ENCODE measurements around the gene SAG.

Gene SAG

DNA sequence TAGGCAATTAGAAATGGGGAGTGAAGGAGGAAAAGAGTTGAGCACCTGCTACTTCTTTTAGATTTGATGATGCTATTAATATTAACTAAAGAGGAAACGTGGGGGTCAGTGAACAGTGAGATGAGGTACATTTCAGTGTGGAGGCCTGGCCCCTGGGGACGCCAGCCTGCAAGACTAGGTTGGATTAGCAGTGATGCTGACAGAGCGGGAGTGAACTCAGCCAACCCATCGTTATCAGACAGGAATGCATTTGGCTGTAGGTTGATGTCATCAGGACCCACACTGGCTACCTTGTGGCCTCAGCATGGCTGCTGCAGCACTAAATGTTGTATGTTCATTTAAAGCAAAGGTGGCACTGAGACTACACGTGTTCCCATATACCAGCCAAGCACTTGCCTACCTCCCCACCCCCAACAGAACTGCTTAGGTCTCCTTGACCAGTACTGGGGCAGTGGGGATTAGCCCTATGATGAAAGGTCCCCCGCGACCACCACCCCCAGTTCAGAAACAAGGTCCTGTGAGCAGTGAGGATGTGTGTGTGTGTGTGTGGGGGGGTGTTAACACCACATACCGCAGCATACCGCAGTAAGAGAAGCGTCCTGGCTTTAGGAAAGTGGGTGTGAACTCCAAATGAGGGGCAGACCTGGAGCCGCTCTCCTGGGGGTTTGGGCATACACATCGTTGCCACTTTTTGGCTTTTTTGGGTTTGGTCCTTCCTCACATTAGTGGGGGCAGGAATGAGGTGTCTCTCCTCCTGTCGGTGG is 72.7 kb downstream of the SAG start:
- DNase-seq (ENCODE audit: low read depth) = no peak

DNA sequence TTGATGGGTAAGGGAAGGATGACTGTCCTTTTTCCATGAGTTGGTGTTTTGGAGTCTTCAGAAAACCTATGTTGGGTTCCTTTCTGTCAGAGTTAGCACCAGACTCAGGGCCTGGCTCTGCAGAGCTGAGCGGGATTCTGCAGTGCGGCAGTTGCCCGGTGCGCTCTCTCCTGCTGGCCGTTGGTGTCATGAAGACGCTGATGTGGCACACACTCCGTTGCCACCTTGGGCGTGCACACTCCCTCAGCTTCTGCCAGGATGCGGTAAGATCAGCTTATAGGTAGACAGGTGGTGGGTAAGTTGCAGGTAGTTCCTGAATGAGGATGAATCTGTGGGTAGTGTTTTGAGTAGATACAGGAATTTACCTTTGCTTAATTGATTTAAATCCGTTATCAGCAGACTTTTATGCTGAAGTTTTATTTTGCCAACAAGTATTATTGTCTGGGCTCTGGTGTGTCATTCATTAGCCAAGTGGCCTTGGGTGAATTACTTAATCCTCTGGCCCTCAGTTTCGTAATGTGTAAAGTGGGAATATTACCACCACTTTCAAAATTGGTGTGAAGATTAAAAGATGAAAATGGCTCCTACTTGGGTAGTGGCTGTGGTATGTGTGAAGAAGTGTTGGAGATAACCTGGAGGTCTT is 73.5 kb downstream of the SAG start:
- DNase-seq (ENCODE audit: low read depth) = no peak

DNA sequence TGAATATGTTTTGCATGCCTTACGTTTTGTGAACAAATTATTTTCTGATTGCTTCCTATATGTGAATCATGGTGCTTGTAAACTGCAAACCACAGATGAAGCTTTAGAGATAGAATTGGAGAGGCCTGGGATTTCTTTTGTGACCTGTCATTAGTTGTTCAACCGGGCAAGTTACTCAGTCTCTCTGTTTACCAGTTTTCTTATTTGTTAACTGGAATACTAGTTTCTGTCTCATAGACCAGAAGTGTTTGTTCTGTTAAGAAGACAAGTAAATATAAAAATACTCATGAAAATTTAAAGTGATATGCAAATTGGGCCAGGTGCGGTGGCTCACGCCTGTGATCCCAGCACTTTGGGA is 74.0 kb downstream of the SAG start:
- no peak for DNase-seq (ENCODE audit: low read depth)

DNA sequence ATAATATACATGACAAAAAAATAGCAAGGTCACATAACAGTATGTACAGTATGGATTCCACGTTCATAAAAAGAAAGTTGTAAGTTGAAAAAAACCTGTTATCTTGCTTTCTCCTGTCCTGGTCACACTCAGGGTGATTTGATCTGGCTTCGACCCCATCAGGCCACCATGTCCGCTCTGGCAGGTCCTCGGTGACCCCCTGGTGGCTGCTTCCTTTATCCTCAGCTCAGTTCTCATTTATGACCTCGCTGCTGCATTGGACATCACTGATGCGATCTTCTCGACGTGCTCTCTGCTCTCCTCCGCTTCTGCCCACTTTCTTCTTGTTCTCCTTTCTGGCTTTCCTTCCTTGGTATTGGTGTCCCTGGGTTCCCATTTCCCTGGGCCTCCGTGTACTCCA is 76.4 kb downstream of the SAG start:
- DNase-seq (ENCODE audit: low read depth) = no peak

DNA sequence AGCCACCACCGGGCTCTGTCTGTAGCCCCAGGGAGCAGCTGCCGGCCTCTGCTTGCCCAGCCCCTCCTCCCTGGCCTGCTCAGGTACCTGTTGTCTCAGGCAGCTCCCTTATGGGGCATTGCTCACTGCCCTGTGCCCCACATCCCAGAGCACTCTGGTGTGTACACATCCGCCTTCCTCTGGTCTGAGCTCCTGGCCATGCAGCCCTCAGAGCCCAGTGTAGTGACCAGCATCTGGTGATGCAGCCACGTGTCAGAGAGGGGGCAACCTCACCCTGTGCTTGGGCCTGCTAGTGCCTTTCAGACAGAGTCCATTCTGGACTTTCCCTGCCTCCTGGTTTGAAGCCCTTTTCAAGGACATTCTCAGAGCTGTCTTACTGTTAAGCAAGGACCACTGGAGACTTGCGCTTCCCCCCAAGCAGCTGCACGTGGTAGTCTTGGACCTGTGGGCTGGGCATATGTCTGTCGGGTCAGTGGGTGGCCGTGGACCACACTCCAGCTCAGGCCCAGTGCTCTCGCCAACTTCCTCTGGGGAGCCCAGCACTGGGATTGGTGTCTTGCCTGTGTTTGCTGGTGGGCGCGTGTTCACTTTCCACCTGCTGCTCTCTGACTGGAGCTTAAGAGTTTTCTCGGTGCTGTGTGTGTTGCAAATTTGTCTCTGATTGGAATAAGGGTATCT is 77.3 kb downstream of the SAG start:
- DNase-seq (ENCODE audit: low read depth) = no peak

DNA sequence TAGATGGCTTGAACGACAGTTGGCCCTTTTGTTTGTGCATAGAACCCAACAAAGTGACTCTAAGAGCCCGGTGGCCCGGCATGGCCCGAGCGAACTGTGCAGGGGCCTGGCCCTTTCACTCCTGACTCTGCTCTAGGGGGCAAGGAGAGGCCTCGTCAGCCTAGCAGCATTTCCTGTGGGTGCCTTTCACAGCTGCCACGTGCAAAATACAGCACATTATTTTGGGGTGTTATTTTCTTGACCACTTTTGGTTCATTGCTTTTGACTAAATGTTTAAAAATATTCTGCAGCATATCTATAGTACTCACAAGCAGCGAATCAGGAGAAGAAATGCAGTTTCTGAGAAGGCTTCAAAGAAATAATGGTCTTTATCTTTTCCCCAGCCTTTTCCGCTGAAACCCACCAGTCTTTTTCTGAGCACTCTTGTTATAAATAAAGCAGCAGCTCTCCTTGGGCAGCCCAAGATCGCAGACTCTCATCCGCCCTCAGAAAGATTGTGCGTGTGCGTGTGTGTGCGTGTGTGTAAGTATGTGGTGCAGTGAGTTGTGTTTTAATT is 78.0 kb downstream of the SAG start:
- DNase-seq (ENCODE audit: low read depth) = no peak

DNA sequence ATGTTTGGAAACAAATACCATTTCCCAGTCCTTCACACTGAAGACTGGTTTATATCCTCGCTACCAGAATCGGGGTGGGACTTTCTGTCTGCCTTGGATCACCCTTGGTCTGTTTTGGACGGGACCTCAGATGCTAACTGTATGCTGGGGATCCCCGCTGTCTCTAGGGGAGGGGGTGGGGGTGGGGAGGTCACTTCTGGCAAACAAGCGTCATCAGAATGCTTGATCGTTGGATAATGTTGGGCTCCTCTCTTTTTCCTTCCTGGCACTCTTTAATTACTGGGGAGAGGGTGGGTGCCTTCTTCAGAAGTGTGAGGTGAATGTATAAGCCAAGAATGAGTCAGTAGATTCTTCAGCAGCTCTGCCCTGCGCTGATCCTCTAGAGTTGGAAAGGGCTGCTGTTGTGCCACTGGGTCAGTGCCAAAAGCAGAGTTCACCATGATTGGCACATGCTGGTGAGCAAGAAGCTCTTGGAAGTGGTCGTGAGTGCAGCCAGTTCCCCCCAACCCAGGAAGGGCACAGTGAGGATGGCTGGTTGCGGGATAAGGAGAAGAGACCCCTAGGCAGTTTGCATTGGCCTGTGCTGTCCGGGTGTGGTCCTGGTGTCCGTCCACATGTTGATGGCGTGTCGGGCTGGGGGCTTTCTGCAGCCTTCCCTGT is 78.9 kb downstream of the SAG start:
- DNase-seq (ENCODE audit: low read depth) = no peak

DNA sequence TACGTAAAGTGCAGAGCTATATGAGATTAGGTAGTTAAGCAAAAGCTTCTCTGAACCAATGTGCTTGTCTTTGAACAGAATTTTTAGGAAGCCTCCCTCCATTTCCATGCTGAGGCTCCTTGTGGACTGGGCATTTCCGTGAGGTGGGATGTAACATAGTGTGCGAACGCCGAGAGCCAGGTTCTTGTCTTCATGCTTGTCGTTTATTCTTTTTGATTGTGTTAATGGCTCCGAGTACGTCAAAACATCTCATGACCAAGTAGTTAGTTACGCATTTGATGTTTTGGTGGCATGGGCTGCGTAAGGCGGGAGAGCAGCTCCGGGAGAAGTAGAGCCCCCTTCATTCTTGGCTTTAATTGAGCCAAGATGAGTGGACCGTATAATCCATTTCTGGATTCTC is 79.6 kb downstream of the SAG start:
- no peak for DNase-seq (ENCODE audit: low read depth)

DNA sequence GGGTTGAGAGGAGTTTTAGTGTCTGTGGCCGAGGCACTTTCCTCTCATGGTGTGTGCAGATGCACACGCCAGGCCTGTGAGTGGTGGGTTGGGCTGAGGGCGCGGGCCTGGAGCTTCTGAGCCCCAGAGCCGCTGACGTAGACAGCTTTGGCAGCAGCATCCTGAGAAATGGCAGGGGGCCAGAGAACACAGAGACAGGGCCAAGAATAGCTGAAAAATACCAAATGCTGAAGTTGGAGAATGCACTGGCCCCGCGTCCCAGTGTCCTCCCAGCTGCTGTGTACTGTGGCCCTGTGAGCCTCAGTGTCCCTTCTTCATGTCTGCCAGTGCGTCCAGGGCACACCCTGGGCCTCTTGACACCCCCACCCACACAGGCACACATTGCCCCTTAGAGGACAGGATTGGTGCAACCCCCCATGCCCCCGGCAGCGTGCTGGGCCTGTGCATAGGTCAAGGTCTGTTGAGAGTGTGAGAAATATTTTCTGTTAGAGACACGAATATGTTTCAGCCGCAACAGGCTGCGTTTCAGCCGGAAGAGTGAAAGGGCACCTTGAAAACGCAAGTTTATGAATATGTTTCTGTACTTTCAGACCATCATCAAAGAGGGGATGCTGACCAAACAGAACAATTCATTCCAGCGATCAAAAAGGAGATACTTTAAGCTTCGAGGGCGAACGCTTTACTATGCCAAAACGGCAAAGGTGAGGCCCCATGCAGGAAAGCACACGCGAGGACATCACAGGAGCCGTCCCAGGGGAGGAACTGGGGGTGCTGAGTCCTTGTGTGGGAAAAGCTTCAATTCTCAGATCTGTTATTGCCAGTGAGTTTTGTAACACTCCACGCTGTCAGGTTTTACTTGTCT is 80.3 kb downstream of the SAG start:
- no peak for DNase-seq (ENCODE audit: low read depth)

DNA sequence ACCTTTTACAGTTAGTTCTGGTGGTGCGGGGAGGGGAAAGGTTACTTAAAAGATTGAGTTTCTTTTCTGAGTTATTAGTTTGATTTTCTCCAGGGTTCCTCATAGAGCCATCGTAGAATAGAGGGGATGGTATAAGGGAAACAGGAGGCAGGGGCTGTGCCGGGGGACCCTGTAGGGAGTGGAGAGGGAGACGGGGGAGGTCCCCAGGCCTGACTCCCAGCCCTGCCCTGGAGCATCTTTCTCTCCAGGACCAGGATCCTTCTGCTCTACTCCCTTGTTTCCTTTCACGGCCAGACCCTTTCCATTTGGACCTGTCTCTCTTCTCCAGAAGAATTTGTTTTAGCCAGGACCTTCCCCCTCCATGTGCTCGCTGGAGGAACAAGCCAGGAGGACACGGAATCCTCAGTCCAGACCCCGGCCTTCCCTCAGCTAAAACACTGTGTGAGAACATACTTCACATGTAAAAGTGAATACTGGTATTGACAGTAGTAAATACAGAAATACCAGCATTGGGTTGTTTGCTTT is 82.0 kb downstream of the SAG start:
- no peak for DNase-seq (ENCODE audit: low read depth)

DNA sequence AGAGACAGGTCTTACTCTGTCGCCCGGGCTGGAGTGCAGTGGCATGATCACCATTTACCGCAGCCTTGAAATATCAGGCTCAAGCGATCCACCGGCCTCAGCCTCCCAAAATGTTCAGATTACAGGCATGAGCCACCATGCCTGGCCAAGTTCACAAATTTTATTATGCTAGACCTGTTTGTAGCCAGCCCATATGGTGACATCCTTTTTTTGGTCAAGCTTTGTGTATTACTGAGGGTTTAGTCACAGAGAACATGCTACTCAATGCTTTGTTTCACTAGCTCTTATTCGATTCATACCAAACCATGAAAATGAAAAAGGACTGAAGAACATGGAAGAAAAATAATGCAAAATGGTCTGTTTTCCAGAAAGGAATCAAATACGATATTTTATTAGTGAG is 88.1 kb downstream of the SAG start:
- DNase-seq (ENCODE audit: low read depth) = no peak

Data from stimulated activated CD4-positive, alpha-beta T cell treated with anti-CD3 and anti-CD28 coated beads, Interleukin-2, amount 100 ng/mL, for 4 hours (primary cell).